GM18909 (cell line): Measurements from ENCODE around the gene KAT8.
A peak's percentile ranks its signal among the peaks of the same experiment; 100 is the strongest.
"Not testable (repeated sequence)": the region's sequence is repeated elsewhere in the genome, so short reads cannot be mapped to it uniquely, and the experiment has no call there.

Experiments
- ATAC-seq: cut with Tn5 transposase; IDR thresholded peaks from one replicate; pipeline ENCODE4 v1.9.1; 2021; ENCODE audit warnings: mild to moderate bottlenecking; ENCODE audit not compliant: unreplicated experiment, poor library complexity

Gene KAT8

GRCh38 chr16:31129568-31130335 lies 12.3 kb downstream of the KAT8 start:
- no peak for ATAC-seq

DNA sequence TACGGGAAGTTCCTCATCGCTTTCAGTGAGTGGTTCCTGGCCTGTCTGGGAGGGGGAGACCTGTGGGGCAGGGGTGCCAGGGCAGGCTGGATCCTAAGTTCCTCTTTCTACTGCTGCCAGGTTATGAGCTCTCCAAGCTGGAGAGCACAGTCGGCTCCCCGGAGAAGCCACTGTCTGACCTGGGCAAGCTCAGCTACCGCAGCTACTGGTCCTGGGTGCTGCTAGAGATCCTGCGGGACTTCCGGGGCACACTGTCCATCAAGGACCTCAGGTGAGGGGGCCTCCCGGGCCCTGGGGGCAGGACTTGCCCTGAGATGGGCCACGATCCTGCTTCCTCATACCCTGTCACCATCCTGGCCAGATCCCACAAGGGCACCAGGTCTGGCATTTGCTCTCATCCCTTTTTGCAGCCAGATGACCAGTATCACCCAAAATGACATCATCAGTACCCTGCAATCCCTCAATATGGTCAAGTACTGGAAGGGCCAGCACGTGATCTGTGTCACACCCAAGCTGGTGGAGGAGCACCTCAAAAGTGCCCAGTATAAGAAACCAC lies 12.9 kb downstream of the KAT8 start:
- no peak for ATAC-seq

- no peak for ATAC-seq
These were observed 13.4 kb downstream of the KAT8 start for GRCh38 chr16:31130899-31131298.

- no peak for ATAC-seq
These were observed 14.0 kb downstream of the KAT8 start for GRCh38 chr16:31131416-31131815.

GRCh38 chr16:31131841-31132271 lies 14.4 kb downstream of the KAT8 start:
- ATAC-seq = no peak

- ATAC-seq = no peak
These were observed 15.0 kb downstream of the KAT8 start for GRCh38 chr16:31132303-31132979.

DNA sequence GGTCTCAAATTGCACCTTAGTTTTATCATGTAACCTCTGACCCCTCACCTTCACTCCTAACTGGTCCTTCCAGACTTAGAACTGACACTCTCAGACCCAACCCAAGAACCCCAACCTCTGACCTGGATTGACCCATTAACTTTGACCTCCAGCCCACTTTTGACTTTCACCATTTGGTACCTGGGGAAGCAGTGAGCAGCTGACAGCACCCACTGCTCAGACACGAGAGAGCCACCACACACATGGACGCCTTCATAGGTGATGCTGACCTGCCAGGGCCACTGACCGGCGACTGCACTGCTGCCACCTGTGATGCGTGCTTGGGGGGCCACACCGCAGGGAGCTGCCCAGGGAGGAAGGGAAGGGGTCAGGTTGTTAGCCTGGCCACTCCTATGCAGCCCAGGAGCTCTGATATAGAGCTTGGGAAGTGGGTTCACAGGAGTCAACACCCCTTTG lies 15.6 kb downstream of the KAT8 start:
- no peak for ATAC-seq

- ATAC-seq = no peak
These were observed 16.7 kb downstream of the KAT8 start for GRCh38 chr16:31134091-31134571.

GRCh38 chr16:31134625-31135534 lies 17.4 kb downstream of the KAT8 start:
- no peak for ATAC-seq

- ATAC-seq = no peak
These were observed 18.2 kb downstream of the KAT8 start, which contains the start of gene PRSS8 for GRCh38 chr16:31135535-31136286. Gene PRSS8 (minus strand): TSS chr16:31135727. CDS start chr16:31135498, 229 bp downstream.

GRCh38 chr16:31136287-31136662 lies 18.8 kb downstream of the KAT8 start:
- ATAC-seq = no peak

DNA sequence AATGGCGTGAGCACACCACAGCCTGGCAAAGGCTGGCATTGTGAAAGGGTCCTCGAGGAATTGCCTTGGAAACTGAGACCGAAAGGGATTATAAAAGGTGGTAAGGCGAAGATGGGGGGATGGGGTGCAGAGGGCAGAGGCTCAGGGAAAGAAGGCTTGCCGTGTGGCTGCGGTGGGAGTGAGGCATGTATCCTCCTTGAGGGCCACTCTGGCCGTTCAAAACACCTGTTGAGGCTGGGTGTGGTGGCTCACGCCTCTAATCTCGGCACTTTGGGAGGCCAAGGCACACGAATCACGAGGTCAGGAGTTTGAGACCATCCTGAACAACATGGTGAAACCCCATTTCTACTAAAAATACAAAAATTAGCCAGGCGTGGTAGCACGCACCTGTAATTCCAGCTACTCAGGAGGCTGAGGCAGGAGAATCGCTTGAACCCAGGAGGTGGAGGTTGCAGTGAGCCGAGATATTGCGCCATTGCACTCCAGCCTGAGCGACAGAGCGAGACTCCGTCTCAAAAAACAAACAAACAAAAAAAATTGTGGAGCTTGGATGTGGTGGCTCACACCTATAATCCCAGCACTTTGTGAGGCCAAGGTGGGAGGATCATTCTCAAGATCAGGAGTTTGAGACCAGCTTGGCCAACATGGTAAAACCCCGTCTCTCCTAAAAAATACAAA lies 19.5 kb downstream of the KAT8 start:
- ATAC-seq = not testable (repeated sequence)

DNA sequence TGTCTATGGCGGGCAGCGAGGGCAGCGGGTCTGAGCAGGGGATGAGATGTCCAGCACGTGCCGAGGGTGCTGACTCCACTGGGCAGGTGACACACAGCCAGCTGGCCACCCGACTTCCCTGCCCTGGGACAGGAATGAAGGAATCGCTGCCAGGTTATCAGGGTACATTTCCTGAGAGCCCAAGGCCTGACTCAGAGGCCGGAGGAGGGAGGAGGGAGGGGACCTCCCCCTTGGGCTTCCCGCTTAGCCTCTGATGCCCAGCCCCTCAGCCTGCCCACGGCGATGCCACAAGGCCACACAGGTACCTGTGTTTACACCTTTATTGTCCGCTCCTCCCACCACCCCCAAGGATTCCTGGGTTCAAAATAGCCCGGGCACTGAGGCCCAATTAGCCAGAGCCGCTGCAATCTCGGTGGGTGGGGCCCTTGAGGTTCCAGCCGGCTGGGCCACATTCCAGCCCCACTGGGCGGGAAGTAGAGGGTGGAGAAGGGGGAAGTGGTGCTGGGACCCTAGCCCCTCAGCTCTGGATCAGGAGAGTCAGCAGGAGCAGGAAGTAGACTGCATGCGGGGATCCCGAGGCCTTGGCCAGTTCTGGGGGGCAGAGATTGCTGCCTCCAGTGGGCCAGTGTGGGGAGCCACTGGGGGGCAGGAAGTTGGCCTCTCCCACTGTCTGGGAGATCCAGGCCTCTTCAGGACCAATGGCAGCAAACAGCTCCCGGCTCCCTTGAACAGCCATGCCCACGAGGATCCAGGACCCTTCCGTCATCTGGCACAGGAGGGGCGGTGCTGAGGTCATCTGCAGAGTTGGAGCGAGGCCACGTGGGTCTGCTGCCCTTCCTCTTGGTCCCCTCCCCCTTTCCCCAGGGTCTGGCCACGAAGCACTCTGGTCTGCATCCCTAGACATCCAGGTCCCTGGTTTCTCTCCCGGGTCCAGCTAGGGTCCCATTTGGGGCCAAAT lies 21.4 kb downstream of the KAT8 start:
- no peak for ATAC-seq

DNA sequence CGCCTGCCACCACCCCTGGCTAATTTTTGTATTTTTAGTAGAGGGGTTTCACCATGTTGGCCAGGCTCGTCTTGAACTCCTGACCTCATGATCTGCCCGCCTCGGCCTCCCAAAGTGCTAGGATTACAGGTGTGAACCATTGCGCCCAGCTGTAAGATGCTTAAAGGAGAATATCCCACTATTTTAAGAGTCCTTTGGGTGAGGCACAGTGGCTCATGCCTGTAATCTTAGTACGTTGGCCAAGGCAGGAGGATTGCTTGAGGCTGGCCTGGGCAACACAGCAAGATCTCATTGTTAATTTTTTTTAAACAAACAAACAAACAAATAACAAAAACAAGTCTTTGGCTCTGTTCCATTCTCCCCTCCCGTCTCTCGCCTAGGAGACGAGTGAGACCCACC lies 23.6 kb downstream of the KAT8 start:
- not testable (repeated sequence) for ATAC-seq

GRCh38 chr16:31141489-31142108 lies 24.1 kb downstream of the KAT8 start:
- ATAC-seq = no peak

DNA sequence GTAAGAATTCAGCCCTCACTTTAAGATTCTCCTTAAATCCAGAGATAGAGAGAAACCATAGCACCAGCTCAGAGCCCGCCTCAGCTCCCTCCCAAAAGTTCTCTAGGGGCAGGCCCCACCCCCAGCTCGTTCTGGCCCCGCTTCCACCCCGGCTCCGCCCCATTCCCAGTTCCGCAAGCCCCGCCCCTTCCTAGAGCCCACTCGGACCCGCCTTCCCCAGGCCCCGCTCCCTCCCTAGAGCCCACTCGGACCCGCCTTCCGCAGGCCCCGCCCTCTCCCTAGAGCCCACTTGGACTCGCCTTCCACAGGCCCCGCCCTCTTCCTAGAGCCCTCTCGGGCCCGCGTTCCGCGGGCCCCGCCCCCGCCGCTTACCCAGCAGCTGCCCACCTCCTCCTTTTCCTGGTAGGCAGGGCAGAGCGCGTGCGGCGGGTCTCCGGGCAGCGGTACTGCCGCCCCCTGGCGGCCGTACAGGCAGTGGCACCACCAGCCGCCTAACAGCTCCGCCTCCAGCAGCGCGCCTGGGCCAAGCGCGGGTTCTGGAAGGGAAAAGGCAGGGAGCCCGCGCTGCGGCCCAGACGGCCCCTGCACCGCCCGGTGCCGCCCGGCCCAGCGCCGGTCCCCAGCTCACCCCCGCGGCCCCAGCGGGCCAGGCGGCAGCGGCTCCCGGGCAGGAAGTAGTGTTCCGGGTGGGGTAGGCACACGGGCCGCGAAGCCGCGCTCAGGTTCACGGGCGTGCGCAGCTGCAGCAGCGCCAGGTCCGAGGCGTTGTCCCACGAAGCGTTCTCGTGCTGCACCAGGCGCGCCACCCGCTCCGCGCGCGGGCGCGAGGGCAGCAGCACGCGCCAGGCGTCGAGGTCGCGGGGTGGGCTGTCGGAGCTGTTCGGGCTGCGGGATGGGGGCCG lies 24.9 kb downstream of the KAT8 start:
- ATAC-seq = peak; percentile 88
